Astrocyte (in vitro differentiated cells and primary cell): ENCODE results near the gene PINK1.

Source experiments
- EZH2 ChIP-seq: IDR thresholded peaks from 2 replicates; pipeline ENCODE4 v1.6.1; 2012; ENCODE audit warnings: mild to moderate bottlenecking, low read length, inconsistent platforms; ENCODE audit not compliant: insufficient read depth
- TF ChIP-seq, protein P1 (sequence below): IDR thresholded peaks from 2 replicates; pipeline ENCODE4 v1.5.1; 2011; ENCODE audit warnings: low read depth, mild to moderate bottlenecking, inconsistent platforms, low read length, moderate library complexity; ENCODE audit not compliant: insufficient read depth

GRCh38 chr1:20593756-20594155, 39.5 kb upstream of the PINK1 start:
- TF ChIP-seq, protein P1, sequence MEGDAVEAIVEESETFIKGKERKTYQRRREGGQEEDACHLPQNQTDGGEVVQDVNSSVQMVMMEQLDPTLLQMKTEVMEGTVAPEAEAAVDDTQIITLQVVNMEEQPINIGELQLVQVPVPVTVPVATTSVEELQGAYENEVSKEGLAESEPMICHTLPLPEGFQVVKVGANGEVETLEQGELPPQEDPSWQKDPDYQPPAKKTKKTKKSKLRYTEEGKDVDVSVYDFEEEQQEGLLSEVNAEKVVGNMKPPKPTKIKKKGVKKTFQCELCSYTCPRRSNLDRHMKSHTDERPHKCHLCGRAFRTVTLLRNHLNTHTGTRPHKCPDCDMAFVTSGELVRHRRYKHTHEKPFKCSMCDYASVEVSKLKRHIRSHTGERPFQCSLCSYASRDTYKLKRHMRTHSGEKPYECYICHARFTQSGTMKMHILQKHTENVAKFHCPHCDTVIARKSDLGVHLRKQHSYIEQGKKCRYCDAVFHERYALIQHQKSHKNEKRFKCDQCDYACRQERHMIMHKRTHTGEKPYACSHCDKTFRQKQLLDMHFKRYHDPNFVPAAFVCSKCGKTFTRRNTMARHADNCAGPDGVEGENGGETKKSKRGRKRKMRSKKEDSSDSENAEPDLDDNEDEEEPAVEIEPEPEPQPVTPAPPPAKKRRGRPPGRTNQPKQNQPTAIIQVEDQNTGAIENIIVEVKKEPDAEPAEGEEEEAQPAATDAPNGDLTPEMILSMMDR: no peak
- no peak for TF ChIP-seq EZH2
